BLaER1 treated with 17β-estradiol and CSF1 and Interleukin-3, amounts not matched to agents 10 nM and 100 nM (cell line): Measurements from ENCODE around the gene ZFX.

Source experiments
- H3K27ac ChIP-seq, 11 experiments: shearing (Covaris generic); formaldehyde crosslinking; 2 replicates each; pipeline ENCODE4 v1.8.1; 2022
- H3K27me3 ChIP-seq, 11 experiments: shearing (Covaris generic); formaldehyde crosslinking; 2 replicates each; pipeline ENCODE4 v1.8.1; 2022
- H3K36me3 ChIP-seq, 11 experiments: shearing (Covaris generic); formaldehyde crosslinking; 2 replicates each; pipeline ENCODE4 v1.8.1; 2022
- H3K4me1 ChIP-seq, 10 experiments: shearing (Covaris generic); formaldehyde crosslinking; 2 replicates each; pipeline ENCODE4 v1.8.1; 2022
- H3K4me2 ChIP-seq, 11 experiments: shearing (Covaris generic); formaldehyde crosslinking; 2 replicates each; pipeline ENCODE4 v1.8.1; 2022
- H3K4me3 ChIP-seq, 10 experiments: shearing (Covaris generic); formaldehyde crosslinking; 2 replicates each; pipeline ENCODE4 v1.8.1; 2022
- H3K9ac ChIP-seq, 11 experiments: shearing (Covaris generic); formaldehyde crosslinking; 2 replicates each; pipeline ENCODE4 v1.8.1; 2022
- H3K9me3 ChIP-seq, 11 experiments: shearing (Covaris generic); formaldehyde crosslinking; replicated peaks in 1 of 11; 2 replicates each; pipeline ENCODE4 v1.8.1; 2022
- H4K20me1 ChIP-seq, 11 experiments: shearing (Covaris generic); formaldehyde crosslinking; 2 replicates each; pipeline ENCODE4 v1.8.1; 2022
- Cebpa-rat ChIP-seq, 11 experiments: shearing (Covaris generic); IDR thresholded peaks; 2 replicates each; pipeline ENCODE4 v1.8.1; 2022

The ZFX gene

GRCh38 chrX:24202465-24203031, 53.0 kb downstream of the ZFX start:
- Histone ChIP-seq H3K27me3 (no peaks in the 10 kb centered on the region), H3K4me3 (no peak overlapping the region), H4K20me1 (peaks cover 98 to 100% (median 100%) of the 10 kb centered on the region in 11 experiments), H3K4me1 (peaks cover 0 to 19% (median 0%) of the 10 kb centered on the region in 10 experiments; a peak in 6 of 20 replicates), H3K36me3 (peaks cover 50 to 99% (median 87%) of the 10 kb centered on the region in 11 experiments), H3K4me2 (no peak overlapping the region), H3K27ac (no peak overlapping the region), H3K9me3 (no peaks in the 10 kb centered on the region), H3K9ac (no peak overlapping the region)
- no peak for TF ChIP-seq Cebpa-rat (IDR thresholded peaks at IDR 0.05)

- no peaks in the 10 kb centered on the region for H3K9me3 ChIP-seq
- peaks cover 53 to 99% (median 87%) of the 10 kb centered on the region in 11 experiments for H3K36me3 ChIP-seq
- peaks cover 0 to 19% (median 0%) of the 10 kb centered on the region in 10 experiments; a peak in 6 of 20 replicates for H3K4me1 ChIP-seq
- no peak overlapping the region for H3K4me3 ChIP-seq
- no peak for TF ChIP-seq Cebpa-rat (IDR thresholded peaks at IDR 0.05)
- no peak overlapping the region for H3K27ac ChIP-seq
- no peaks in the 10 kb centered on the region for H3K27me3 ChIP-seq
- H3K9ac ChIP-seq: no peak overlapping the region
- H3K4me2 ChIP-seq: no peak overlapping the region
- peaks cover 91 to 100% (median 100%) of the 10 kb centered on the region in 11 experiments for H4K20me1 ChIP-seq
These were observed 53.7 kb downstream of the ZFX start for GRCh38 chrX:24203072-24203808.

GRCh38 chrX:24204331-24204730, 54.8 kb downstream of the ZFX start:
- no peak overlapping the region for H3K27ac ChIP-seq
- H3K27me3 ChIP-seq: no peaks in the 10 kb centered on the region
- no peak overlapping the region for H3K9ac ChIP-seq
- H3K9me3 ChIP-seq: no peaks in the 10 kb centered on the region
- H3K4me2 ChIP-seq: 0 out of 22 replicates have a peak overlapping the region, but pooled peaks of 1 of the 11 experiments have one; percentile 2
- H3K36me3 ChIP-seq: peaks cover 56 to 99% (median 91%) of the 10 kb centered on the region in 11 experiments
- peaks cover 84 to 100% (median 91%) of the 10 kb centered on the region in 11 experiments for H4K20me1 ChIP-seq
- H3K4me1 ChIP-seq: peaks cover 0 to 19% (median 0%) of the 10 kb centered on the region in 10 experiments; a peak in 6 of 20 replicates
- TF ChIP-seq Cebpa-rat (IDR thresholded peaks at IDR 0.05): no peak
- H3K4me3 ChIP-seq: no peak overlapping the region

DNA sequence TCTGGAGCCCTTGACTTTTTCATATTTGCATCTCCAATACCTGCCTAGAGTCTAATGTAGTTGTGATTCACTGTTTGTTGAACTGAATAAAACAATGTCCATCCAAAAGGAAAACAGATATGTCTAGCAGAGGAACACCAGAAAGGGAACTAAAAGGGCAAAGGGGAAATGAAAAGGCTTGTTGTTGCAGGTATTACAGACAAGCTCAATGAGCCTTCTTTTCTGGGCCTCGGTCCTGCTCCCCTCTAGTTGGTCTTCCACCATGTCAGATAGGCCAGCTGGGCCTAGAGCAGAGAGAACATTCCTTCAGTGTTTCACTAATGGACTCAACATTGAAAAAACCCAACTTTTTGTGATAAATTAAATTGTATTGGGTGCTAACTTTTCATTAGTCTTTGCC, 55.4 kb downstream of the ZFX start:
- Histone ChIP-seq H3K9me3 (no peaks in the 10 kb centered on the region), H3K4me3 (no peak overlapping the region), H4K20me1 (peaks cover 81 to 100% (median 89%) of the 10 kb centered on the region in 11 experiments), H3K27ac (no peak overlapping the region), H3K9ac (no peak overlapping the region), H3K4me1 (peaks cover 0 to 17% (median 0%) of the 10 kb centered on the region in 10 experiments; a peak in 6 of 20 replicates), H3K27me3 (no peaks in the 10 kb centered on the region), H3K36me3 (peaks cover 59 to 100% (median 93%) of the 10 kb centered on the region in 11 experiments), H3K4me2 (0 out of 22 replicates have a peak overlapping the region, but pooled peaks of 1 of the 11 experiments have one; percentile 2)
- no peak for TF ChIP-seq Cebpa-rat (IDR thresholded peaks at IDR 0.05)

DNA sequence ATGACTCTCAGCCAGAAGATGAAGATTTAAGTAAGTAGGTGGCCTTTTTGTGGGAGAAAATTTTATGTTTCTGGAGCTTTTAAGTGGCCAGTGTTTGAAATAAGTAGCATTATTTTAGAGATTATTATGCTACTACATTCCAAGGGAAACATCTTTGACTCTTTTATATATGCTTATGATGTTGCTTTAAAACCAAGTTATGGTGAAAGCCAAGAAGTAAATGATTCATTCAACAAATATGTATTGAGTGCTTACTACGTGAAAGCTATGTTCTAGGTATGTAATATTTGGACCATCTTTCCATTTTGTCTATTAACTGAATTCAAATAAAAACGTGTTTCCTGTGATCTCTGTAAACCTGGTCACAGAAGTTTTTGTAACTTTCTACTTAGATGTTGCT, 58.3 kb downstream of the ZFX start:
- H3K4me3 ChIP-seq: no peak overlapping the region
- H3K36me3 ChIP-seq: peaks cover 70 to 100% (median 94%) of the 10 kb centered on the region in 11 experiments
- H3K27me3 ChIP-seq: no peaks in the 10 kb centered on the region
- no peaks in the 10 kb centered on the region for H3K9me3 ChIP-seq
- H3K9ac ChIP-seq: no peak overlapping the region
- peaks cover 59 to 98% (median 85%) of the 10 kb centered on the region in 11 experiments for H4K20me1 ChIP-seq
- H3K4me1 ChIP-seq: peaks cover 0 to 15% (median 0%) of the 10 kb centered on the region in 10 experiments; a peak in 6 of 20 replicates
- H3K27ac ChIP-seq: no peak overlapping the region
- no peak for TF ChIP-seq Cebpa-rat (IDR thresholded peaks at IDR 0.05)
- H3K4me2 ChIP-seq: no peak overlapping the region

DNA sequence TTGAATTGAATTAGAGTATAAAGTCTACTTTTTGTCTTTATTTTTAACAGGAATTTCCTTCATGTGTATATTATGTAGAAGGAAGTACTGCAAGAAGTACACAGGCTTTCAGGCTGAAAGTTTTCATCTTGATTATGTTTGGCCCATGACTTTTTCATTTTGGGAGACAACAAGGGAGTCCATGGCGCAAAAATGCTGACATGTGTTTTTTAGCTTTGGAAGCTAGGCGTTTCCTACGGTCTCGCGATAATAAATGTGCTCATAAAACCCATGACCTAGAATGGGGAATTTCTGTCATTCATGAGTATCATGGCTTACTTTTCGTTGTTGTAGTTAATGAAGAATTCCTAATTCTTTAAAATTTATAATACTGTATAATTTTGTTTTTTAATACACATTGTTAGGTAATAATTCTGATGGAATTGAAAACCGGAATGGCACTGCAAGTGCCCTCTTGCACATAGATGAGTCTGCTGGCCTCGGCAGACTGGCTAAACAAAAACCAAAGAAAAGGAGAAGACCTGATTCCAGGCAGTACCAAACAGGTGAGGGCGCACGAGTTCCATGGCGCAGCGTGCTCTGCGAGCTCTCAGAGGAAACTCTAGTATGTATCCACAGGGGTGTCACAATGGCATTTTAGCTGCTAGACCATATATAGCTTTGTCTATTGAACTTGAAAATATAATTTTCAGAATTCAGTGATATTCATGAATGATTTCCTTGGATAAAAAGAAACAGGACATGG, 59.1 kb downstream of the ZFX start:
- Histone ChIP-seq H3K4me2 (no peak overlapping the region), H3K27me3 (no peaks in the 10 kb centered on the region), H3K9ac (no peak overlapping the region), H3K9me3 (no peaks in the 10 kb centered on the region), H3K4me3 (no peak overlapping the region), H3K36me3 (peaks cover 69 to 99% (median 93%) of the 10 kb centered on the region in 11 experiments), H3K4me1 (peaks cover 0 to 13% (median 0%) of the 10 kb centered on the region in 10 experiments; a peak in 6 of 20 replicates), H3K27ac (no peak overlapping the region), H4K20me1 (peaks cover 58 to 97% (median 84%) of the 10 kb centered on the region in 11 experiments)
- no peak for TF ChIP-seq Cebpa-rat (IDR thresholded peaks at IDR 0.05)

DNA sequence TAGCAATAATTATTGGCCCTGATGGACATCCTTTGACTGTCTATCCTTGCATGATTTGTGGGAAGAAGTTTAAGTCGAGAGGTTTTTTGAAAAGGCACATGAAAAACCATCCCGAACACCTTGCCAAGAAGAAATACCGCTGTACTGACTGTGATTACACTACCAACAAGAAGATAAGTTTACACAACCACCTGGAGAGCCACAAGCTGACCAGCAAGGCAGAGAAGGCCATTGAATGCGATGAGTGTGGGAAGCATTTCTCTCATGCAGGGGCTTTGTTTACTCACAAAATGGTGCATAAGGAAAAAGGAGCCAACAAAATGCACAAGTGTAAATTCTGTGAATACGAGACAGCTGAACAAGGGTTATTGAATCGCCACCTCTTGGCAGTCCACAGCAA, 60.7 kb downstream of the ZFX start:
- Histone ChIP-seq H3K4me1 (peaks cover 0 to under 1% (median 0%) of the 10 kb centered on the region in 10 experiments; a peak in 3 of 20 replicates), H3K9me3 (no peaks in the 10 kb centered on the region), H3K4me2 (no peak overlapping the region), H3K4me3 (no peak overlapping the region), H4K20me1 (peaks cover 43 to 91% (median 76%) of the 10 kb centered on the region in 11 experiments), H3K36me3 (peaks cover 78 to 95% (median 88%) of the 10 kb centered on the region in 11 experiments), H3K27ac (no peak overlapping the region), H3K9ac (no peak overlapping the region), H3K27me3 (no peaks in the 10 kb centered on the region)
- TF ChIP-seq Cebpa-rat (IDR thresholded peaks at IDR 0.05): no peak

- Histone ChIP-seq H3K27ac (no peak overlapping the region), H3K4me2 (no peak overlapping the region), H3K36me3 (peaks cover 43 to 64% (median 51%) of the 10 kb centered on the region in 11 experiments), H3K9ac (no peak overlapping the region), H4K20me1 (peaks cover 13 to 67% (median 49%) of the 10 kb centered on the region in 11 experiments; a peak in 18 of 22 replicates), H3K4me3 (no peak overlapping the region), H3K9me3 (no peaks in the 10 kb centered on the region), H3K4me1 (no peaks in the 10 kb centered on the region), H3K27me3 (no peaks in the 10 kb centered on the region)
- TF ChIP-seq Cebpa-rat (IDR thresholded peaks at IDR 0.05): no peak
These were observed 65.0 kb downstream of the ZFX start for GRCh38 chrX:24214568-24214967.

DNA sequence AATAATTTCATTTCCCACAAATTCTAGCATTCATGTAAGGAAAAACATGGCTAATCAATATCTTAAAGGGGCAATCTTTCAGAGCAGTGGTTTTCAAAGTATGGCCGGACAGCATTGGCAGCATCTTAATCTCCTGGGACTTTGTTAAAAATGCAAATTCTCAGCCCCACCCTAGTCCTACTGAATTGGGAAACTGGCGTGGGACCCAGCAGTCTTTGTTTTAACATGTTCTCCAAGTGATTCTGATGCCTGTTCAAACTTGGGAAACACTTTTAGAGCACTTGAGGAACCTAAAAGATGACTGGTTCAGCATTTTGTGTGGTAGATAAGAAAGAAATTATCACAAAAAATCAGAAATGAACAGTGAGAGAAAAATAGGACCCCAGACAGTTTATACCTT, 65.7 kb downstream of the ZFX start:
- Histone ChIP-seq H3K4me3 (no peak overlapping the region), H3K4me2 (no peak overlapping the region), H3K9me3 (no peaks in the 10 kb centered on the region), H3K9ac (no peak overlapping the region), H3K4me1 (no peaks in the 10 kb centered on the region), H3K27me3 (no peaks in the 10 kb centered on the region), H3K27ac (no peak overlapping the region), H4K20me1 (peaks cover 13 to 60% (median 45%) of the 10 kb centered on the region in 11 experiments; a peak in 18 of 22 replicates), H3K36me3 (peaks cover 36 to 57% (median 44%) of the 10 kb centered on the region in 11 experiments)
- no peak for TF ChIP-seq Cebpa-rat (IDR thresholded peaks at IDR 0.05)
